A673 (cell line): Measurements from ENCODE around the gene TMPRSS7. TPM values are rescaled to one million over a fixed set of nuclear protein-coding genes. Genes with fewer than 3 reads are reported as not detected.

Source experiments
- BruUV-seq: library from RNA; stranded (reverse); fragments of 400-500 nt; replicated peaks from 2 replicates; lab custom pipeline; 2021; lab: Mats Ljungman, UMichigan
- CTCF ChIA-PET: fragments of 300-600 bp; sonication (Branson Sonifier 250); formaldehyde crosslinking; loops from one replicate; lab custom pipeline; 2022; ENCODE audit warnings: antibody characterized with exemption; lab: Charles Lee
- POLR2A ChIA-PET: fragments of 300-600 bp; sonication (Branson Sonifier 250); formaldehyde crosslinking; loops from one replicate; lab custom pipeline; 2022; ENCODE audit warnings: antibody characterized with exemption; ENCODE audit not compliant: low non-redundant PET; lab: Charles Lee
- DNase-seq: peaks from one replicate; pipeline ENCODE4 v3.0.0-alpha.2; 2015; ENCODE audit warnings: low spot score
- H3K27ac ChIP-seq: fragments of 200-600 bp; sonication (generic); 2 replicates; pipeline ENCODE4 v1.5.1; 2016; ENCODE audit warnings: mixed run types, low read depth, mild to moderate bottlenecking, mixed read lengths, antibody characterized with exemption, low read length; ENCODE audit not compliant: poor library complexity, severe bottlenecking
- H3K27me3 ChIP-seq: fragments of 200-600 bp; sonication (generic); replicated peaks from 2 replicates; pipeline ENCODE4 v1.6.1; 2017; ENCODE audit warnings: mixed run types, low read depth, mild to moderate bottlenecking, mixed read lengths, antibody characterized with exemption, low read length; ENCODE audit not compliant: insufficient read depth, poor library complexity
- H3K36me3 ChIP-seq: fragments of 200-600 bp; sonication (generic); 2 replicates; pipeline ENCODE4 v1.6.1; 2016; ENCODE audit warnings: mixed run types, mild to moderate bottlenecking, mixed read lengths, antibody characterized with exemption, low read length; ENCODE audit not compliant: insufficient read depth, poor library complexity, severe bottlenecking
- H3K4me1 ChIP-seq: fragments of 200-600 bp; sonication (generic); 2 replicates; pipeline ENCODE4 v1.6.1; 2017; ENCODE audit warnings: mixed run types, mild to moderate bottlenecking, mixed read lengths, antibody characterized with exemption, low read length; ENCODE audit not compliant: insufficient read depth, poor library complexity, severe bottlenecking
- H3K4me3 ChIP-seq: fragments of 200-600 bp; sonication (generic); 2 replicates; pipeline ENCODE4 v1.5.1; 2016; ENCODE audit warnings: low read depth, mixed run types, mild to moderate bottlenecking, mixed read lengths, low read length; ENCODE audit not compliant: poor library complexity, severe bottlenecking
- H3K9me3 ChIP-seq: fragments of 200-600 bp; sonication (generic); 2 replicates; pipeline ENCODE4 v1.6.1; 2016; ENCODE audit warnings: mixed run types, low read depth, mild to moderate bottlenecking, mixed read lengths, antibody characterized with exemption, low read length; ENCODE audit not compliant: poor library complexity, severe bottlenecking
- CTCF ChIP-seq: fragments of 300-800, 200-600 bp; sonication (generic); conservative IDR thresholded peaks from 2 replicates; pipeline ENCODE4 v1.5.1; 2017; ENCODE audit warnings: low read depth, mild to moderate bottlenecking, antibody characterized with exemption, low read length, moderate library complexity, mixed read lengths
- EZH2 ChIP-seq: fragments of 200-600 bp; sonication (generic); IDR thresholded peaks from 2 replicates; pipeline ENCODE4 v1.6.1; 2017; ENCODE audit warnings: borderline replicate concordance, low read depth, mild to moderate bottlenecking, mixed read lengths, antibody characterized with exemption, low read length; ENCODE audit not compliant: poor library complexity, severe bottlenecking
- intact Hi-C: fragments of 100-400 bp; cut with micrococcal nuclease; formaldehyde crosslinking; loops from one replicate; pipeline ENCODE4 v1.10.0; 2022; ENCODE audit not compliant: unreplicated experiment
- total RNA-seq: library from RNA; stranded (reverse); gene quantifications from 2 replicates; pipeline ENCODE4 v1.2.3, GENCODE V29; 2021

The TMPRSS7 gene
- total RNA-seq, 1 experiment from 2014 or later, result not detected

GRCh38 chr3:112074616-112075497 is 40.3 kb downstream of the TMPRSS7 start:
- H3K27ac ChIP-seq, result no peak overlapping the region
- TF ChIP-seq CTCF (no peak), EZH2 (no peak)
- POLR2A ChIA-PET, result no interaction called here
- no peaks in the 10 kb centered on the region for H3K27me3 ChIP-seq
- DNase-seq, result no peak
- intact Hi-C loops, result no loop called here
- CTCF ChIA-PET, result no interaction called here
- H3K4me1 ChIP-seq, result no peaks in the 10 kb centered on the region
- H3K9me3 ChIP-seq, result no peaks in the 10 kb centered on the region
- no peak overlapping the region for H3K4me3 ChIP-seq
- H3K36me3 ChIP-seq, result no peaks in the 10 kb centered on the region
- no TSS peak for BruUV-seq

DNA sequence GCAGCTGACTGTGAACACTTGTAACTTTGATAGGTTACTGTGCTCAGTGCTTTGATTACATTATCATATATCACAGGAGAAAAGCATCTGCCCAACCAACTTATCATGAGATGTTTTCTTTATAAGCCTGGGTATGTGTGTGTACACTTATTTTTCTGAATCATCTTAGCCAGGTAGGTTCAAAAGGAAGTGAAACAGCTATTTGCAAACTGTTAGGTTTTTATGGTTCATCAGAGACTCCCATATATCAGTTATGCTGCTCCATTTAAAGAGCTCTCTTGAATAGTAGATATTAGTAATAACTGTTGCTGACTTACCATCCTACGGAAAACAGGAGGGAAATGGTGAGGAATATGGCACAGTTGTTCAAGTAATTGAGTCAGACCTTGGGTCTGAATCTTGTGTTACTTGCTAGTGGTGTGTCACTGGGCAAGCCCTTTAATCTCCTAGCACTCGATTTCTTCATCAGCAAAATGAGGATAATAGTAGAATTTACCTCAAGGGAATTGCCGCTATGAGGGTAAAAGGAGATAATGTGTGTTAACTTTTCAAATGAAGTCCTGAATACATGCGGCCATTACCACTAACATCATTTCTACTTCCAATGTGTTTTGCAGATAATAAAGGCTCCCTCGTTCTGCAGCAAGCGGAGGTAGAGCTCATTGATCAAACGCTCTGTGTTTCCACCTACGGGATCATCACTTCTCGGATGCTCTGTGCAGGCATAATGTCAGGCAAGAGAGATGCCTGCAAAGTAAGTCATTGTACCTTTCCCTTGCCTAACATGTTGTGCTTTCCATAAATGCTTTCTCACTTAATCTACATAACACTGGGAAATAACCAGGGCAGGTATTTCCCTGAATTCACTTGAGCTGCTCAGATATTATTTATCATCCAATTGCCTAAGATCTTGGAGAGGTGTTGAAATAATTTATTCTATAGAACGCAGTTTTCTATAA is 43.9 kb downstream of the TMPRSS7 start:
- ChIA-PET POLR2A (no interaction called here), CTCF (no interaction called here)
- Histone ChIP-seq H3K27me3 (no peaks in the 10 kb centered on the region), H3K36me3 (no peaks in the 10 kb centered on the region), H3K27ac (no peak overlapping the region), H3K9me3 (no peaks in the 10 kb centered on the region), H3K4me3 (no peak overlapping the region), H3K4me1 (no peaks in the 10 kb centered on the region)
- no TSS peak for BruUV-seq
- intact Hi-C loops, result no loop called here
- no peak for DNase-seq
- TF ChIP-seq EZH2 (no peak), CTCF (no peak)

DNA sequence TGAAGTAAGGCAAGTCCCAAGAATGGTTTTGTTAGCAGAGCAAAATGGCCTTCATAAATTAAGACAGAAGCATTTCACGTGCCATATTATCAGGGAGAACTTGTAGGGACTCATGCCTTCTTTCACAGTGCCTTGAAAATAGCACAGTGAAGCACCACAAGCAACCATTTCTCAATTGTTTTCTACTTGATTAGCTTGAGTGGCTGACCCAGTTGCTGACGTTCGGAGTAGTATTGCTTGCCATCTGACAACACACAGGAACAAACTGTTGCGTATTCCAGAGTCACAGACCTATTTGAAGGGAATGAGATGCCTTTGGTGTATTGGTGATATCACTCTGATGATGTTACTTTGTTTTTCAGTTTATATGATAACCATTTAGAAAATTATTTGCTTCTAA is 48.7 kb downstream of the TMPRSS7 start:
- H3K27ac ChIP-seq, result no peak overlapping the region
- no peaks in the 10 kb centered on the region for H3K9me3 ChIP-seq
- intact Hi-C loops, result no loop called here
- no peak for DNase-seq
- CTCF ChIA-PET, result no interaction called here
- no peak overlapping the region for H3K4me3 ChIP-seq
- POLR2A ChIA-PET, result no interaction called here
- H3K36me3 ChIP-seq, result no peaks in the 10 kb centered on the region
- no peak for TF ChIP-seq EZH2
- TF ChIP-seq CTCF, result no peak
- H3K27me3 ChIP-seq, result no peaks in the 10 kb centered on the region
- BruUV-seq, result no TSS peak
- no peaks in the 10 kb centered on the region for H3K4me1 ChIP-seq
